A673 (cell line): Measurements from ENCODE around the gene NEMP2.

ENCODE experiments used
- EZH2 ChIP-seq: fragments of 200-600 bp; sonication (generic); IDR thresholded peaks from 2 replicates; pipeline ENCODE4 v1.6.1; 2017; ENCODE audit warnings: borderline replicate concordance, low read depth, mild to moderate bottlenecking, mixed read lengths, antibody characterized with exemption, low read length; ENCODE audit not compliant: poor library complexity, severe bottlenecking
- TF ChIP-seq, protein P1 (sequence below): fragments of 300-800, 200-600 bp; sonication (generic); conservative IDR thresholded peaks from 2 replicates; pipeline ENCODE4 v1.5.1; 2017; ENCODE audit warnings: low read depth, mild to moderate bottlenecking, antibody characterized with exemption, low read length, moderate library complexity, mixed read lengths

GRCh38 chr2:190583507-190584337 lies 49.2 kb upstream of the NEMP2 start:
- no peak for TF ChIP-seq EZH2
- TF ChIP-seq, protein P1, sequence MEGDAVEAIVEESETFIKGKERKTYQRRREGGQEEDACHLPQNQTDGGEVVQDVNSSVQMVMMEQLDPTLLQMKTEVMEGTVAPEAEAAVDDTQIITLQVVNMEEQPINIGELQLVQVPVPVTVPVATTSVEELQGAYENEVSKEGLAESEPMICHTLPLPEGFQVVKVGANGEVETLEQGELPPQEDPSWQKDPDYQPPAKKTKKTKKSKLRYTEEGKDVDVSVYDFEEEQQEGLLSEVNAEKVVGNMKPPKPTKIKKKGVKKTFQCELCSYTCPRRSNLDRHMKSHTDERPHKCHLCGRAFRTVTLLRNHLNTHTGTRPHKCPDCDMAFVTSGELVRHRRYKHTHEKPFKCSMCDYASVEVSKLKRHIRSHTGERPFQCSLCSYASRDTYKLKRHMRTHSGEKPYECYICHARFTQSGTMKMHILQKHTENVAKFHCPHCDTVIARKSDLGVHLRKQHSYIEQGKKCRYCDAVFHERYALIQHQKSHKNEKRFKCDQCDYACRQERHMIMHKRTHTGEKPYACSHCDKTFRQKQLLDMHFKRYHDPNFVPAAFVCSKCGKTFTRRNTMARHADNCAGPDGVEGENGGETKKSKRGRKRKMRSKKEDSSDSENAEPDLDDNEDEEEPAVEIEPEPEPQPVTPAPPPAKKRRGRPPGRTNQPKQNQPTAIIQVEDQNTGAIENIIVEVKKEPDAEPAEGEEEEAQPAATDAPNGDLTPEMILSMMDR, result no peak
